SK-N-SH (cell line): Measurements from ENCODE around the gene XPR1. TPM values are rescaled to one million over a fixed set of nuclear protein-coding genes. Genes with fewer than 3 reads are reported as not detected.

Experiments used
- CTCF ChIA-PET: fragments of 300-600, 350-600 bp; formaldehyde crosslinking; extraction: SDS; loops from one replicate; lab custom pipeline; 2021; lab: Yijun Ruan, JAX
- POLR2A ChIA-PET: fragments of 350-600 bp; sonication (Branson Sonifier 250); formaldehyde crosslinking; extraction: SDS; loops from one replicate; lab custom pipeline; 2020; ENCODE audit warnings: antibody characterized with exemption, inconsistent platforms; lab: Yijun Ruan, JAX
- DNase-seq: peaks from one replicate; pipeline ENCODE4 v3.0.0; 2012
- H2AFZ ChIP-seq: fragments of 200-600 bp; sonication (generic); 2 replicates; pipeline ENCODE4 v1.8.1; 2016; ENCODE audit warnings: antibody characterized with exemption, mild to moderate bottlenecking, low read depth
- H3F3A ChIP-seq: fragments of 200-600 bp; sonication (generic); replicated peaks from 2 replicates; pipeline ENCODE3; 2016; ENCODE audit warnings: antibody characterized with exemption, mild to moderate bottlenecking; ENCODE audit not compliant: insufficient read depth
- H3K27ac ChIP-seq, 2 experiments: fragments of 200-500 bp in 1 of 2; fragments of 200-600 bp in 1 of 2; sonication (Bioruptor generic) in 1 of 2; sonication (generic), shearing (Covaris generic) in 1 of 2; 2 replicates each; pipeline versions ENCODE4 v1.5.1 to v1.6.1; 2014 to 2016; ENCODE audit warnings: low read depth in 2 of 2, inconsistent platforms in 1 of 2, low read length in 1 of 2, mild to moderate bottlenecking in 1 of 2, mixed read lengths in 1 of 2
- H3K27me3 ChIP-seq: fragments of 200-600 bp; sonication (generic), shearing (Covaris generic); 2 replicates; pipeline ENCODE4 v1.6.1; 2016; ENCODE audit warnings: mixed run types; ENCODE audit not compliant: insufficient read depth
- H3K36me3 ChIP-seq, 2 experiments: fragments of 200-500 bp in 1 of 2; fragments of 200-600 bp in 1 of 2; sonication (Bioruptor generic) in 1 of 2; sonication (generic) in 1 of 2; replicated peaks in 1 of 2; 2 replicates each; pipeline versions ENCODE3 to v1.5.1; 2014 to 2016; ENCODE audit warnings: low read length in 1 of 2, mild to moderate bottlenecking in 1 of 2; ENCODE audit not compliant: insufficient read depth in 2 of 2, control insufficient read depth in 1 of 2
- H3K4me1 ChIP-seq, 2 experiments: fragments of 200-500 bp in 1 of 2; fragments of 200-600 bp in 1 of 2; sonication (Bioruptor generic) in 1 of 2; sonication (generic), shearing (Covaris generic) in 1 of 2; 2 replicates each; pipeline versions ENCODE4 v1.5.1 to v1.6.1; 2014 to 2016; ENCODE audit warnings: low read depth in 1 of 2, low read length in 1 of 2, mixed run types in 1 of 2; ENCODE audit not compliant: insufficient read depth in 2 of 2, control insufficient read depth in 1 of 2
- H3K4me2 ChIP-seq: fragments of 200-600 bp; sonication (generic), shearing (Covaris generic); 2 replicates; pipeline ENCODE4 v1.6.1; 2017; ENCODE audit warnings: mixed run types
- H3K4me3 ChIP-seq, 2 experiments: fragments of 200-500 bp in 1 of 2; fragments of 200-600 bp in 1 of 2; sonication (Bioruptor generic) in 1 of 2; sonication (generic), shearing (Covaris generic) in 1 of 2; 2 replicates each; pipeline versions ENCODE4 v1.5.1 to v1.8.1; 2014 to 2016; ENCODE audit warnings: low read depth in 2 of 2, inconsistent platforms in 1 of 2, low read length in 1 of 2, mild to moderate bottlenecking in 1 of 2, mixed read lengths in 1 of 2, moderate library complexity in 1 of 2
- H3K79me2 ChIP-seq: fragments of 200-600 bp; sonication (generic); 2 replicates; pipeline ENCODE4 v1.8.1; 2017; ENCODE audit warnings: mild to moderate bottlenecking; ENCODE audit not compliant: insufficient read depth
- H3K9ac ChIP-seq: fragments of 200-600 bp; sonication (generic); 2 replicates; pipeline ENCODE4 v1.6.1; 2017; ENCODE audit warnings: mixed run types
- H3K9me2 ChIP-seq: fragments of 200-600 bp; sonication (generic); 2 replicates; pipeline ENCODE4 v1.6.1; 2017; ENCODE audit warnings: mixed run types
- H3K9me3 ChIP-seq: fragments of 200-600 bp; sonication (generic); 2 replicates; pipeline ENCODE4 v1.6.1; 2017; ENCODE audit warnings: mixed run types, mild to moderate bottlenecking, moderate library complexity
- H4K20me1 ChIP-seq: fragments of 200-600 bp; sonication (generic); 2 replicates; pipeline ENCODE4 v1.6.1; 2017; ENCODE audit warnings: mild to moderate bottlenecking, mixed run types; ENCODE audit not compliant: insufficient read depth
- CTCF ChIP-seq: fragments of 200-600 bp; sonication (generic); IDR thresholded peaks from 2 replicates; pipeline ENCODE4 v1.6.1; 2017; ENCODE audit warnings: antibody characterized with exemption, mild to moderate bottlenecking, moderate library complexity
- EZH2phosphoT487 ChIP-seq: fragments of 200-600 bp; sonication (generic); IDR thresholded peaks from 2 replicates; pipeline ENCODE4 v1.6.1; 2017; ENCODE audit warnings: low read depth, mixed run types, mild to moderate bottlenecking, antibody characterized with exemption, moderate library complexity, borderline replicate concordance
- FOSL2 ChIP-seq: IDR thresholded peaks from 2 replicates; pipeline ENCODE4 v1.4.0; 2012; ENCODE audit warnings: low read depth, mild to moderate bottlenecking, moderate library complexity, borderline replicate concordance
- FOXJ3 ChIP-seq: sonication (generic); formaldehyde crosslinking; IDR thresholded peaks from 2 replicates; pipeline ENCODE4 v1.5.1; 2020; ENCODE audit warnings: mild to moderate bottlenecking, missing genetic modification reagents
- GABPA ChIP-seq: IDR thresholded peaks from 2 replicates; pipeline ENCODE4 v1.4.0; 2012; ENCODE audit warnings: low read depth, mild to moderate bottlenecking
- GATA2 ChIP-seq: sonication (generic); formaldehyde crosslinking; IDR thresholded peaks from 2 replicates; pipeline ENCODE4 v1.5.0; 2020; ENCODE audit warnings: mild to moderate bottlenecking, missing genetic modification reagents
- IRF3 ChIP-seq: fragments of 150-350 bp; IDR thresholded peaks from 2 replicates; pipeline ENCODE4 v1.6.1; 2016; ENCODE audit warnings: mild to moderate bottlenecking, low read depth, low read length
- MEF2A ChIP-seq: IDR thresholded peaks from 2 replicates; pipeline ENCODE4 v1.4.0; 2012; ENCODE audit warnings: low read depth, borderline replicate concordance
- MXI1 ChIP-seq: IDR thresholded peaks from 2 replicates; pipeline ENCODE4 v1.6.1; 2012; ENCODE audit warnings: mild to moderate bottlenecking, low read depth, low read length, improper control_type of control experiment
- NFIC ChIP-seq: IDR thresholded peaks from 2 replicates; pipeline ENCODE4 v1.4.0; 2012; ENCODE audit warnings: borderline replicate concordance
- RCOR1 ChIP-seq: fragments of 150-350 bp; IDR thresholded peaks from 2 replicates; pipeline ENCODE4 v1.6.1; 2017; ENCODE audit warnings: antibody characterized with exemption, low read length
- REST ChIP-seq: IDR thresholded peaks from 2 replicates; pipeline ENCODE4 v1.6.1; 2012; ENCODE audit warnings: mild to moderate bottlenecking, low read depth, low read length, moderate library complexity
- RFX5 ChIP-seq: IDR thresholded peaks from 2 replicates; pipeline ENCODE4 v1.6.1; 2012; ENCODE audit warnings: mild to moderate bottlenecking, improper control_type of control experiment, low read length
- SIN3A ChIP-seq: IDR thresholded peaks from 2 replicates; pipeline ENCODE4 v1.6.1; 2012; ENCODE audit warnings: low read depth, mild to moderate bottlenecking, low read length, moderate library complexity, borderline replicate concordance
- SMC3 ChIP-seq: IDR thresholded peaks from 2 replicates; pipeline ENCODE4 v1.6.1; 2012; ENCODE audit warnings: low read depth, low read length, improper control_type of control experiment
- TCF12 ChIP-seq: IDR thresholded peaks from 2 replicates; pipeline ENCODE4 v1.4.0; 2012
- TEAD4 ChIP-seq: IDR thresholded peaks from 2 replicates; pipeline ENCODE4 v1.4.0; 2012; ENCODE audit warnings: mild to moderate bottlenecking, borderline replicate concordance; ENCODE audit not compliant: insufficient read depth
- USF2 ChIP-seq: fragments of 150-350 bp; IDR thresholded peaks from 2 replicates; pipeline ENCODE4 v1.6.1; 2017; ENCODE audit warnings: antibody characterized with exemption, low read length, low read depth, borderline replicate concordance
- YY1 ChIP-seq: IDR thresholded peaks from 2 replicates; pipeline ENCODE4 v1.4.0; 2012; ENCODE audit warnings: low read depth, mild to moderate bottlenecking
- ZBTB33 ChIP-seq: IDR thresholded peaks from 2 replicates; pipeline ENCODE4 v1.4.0; 2012; ENCODE audit warnings: low read depth, borderline replicate concordance
- polyA plus RNA-seq, 3 experiments: library from polyadenylated mRNA; depleted of rRNA; stranded (reverse); fragments of >200 nt; gene quantifications; 2 replicates each; pipeline ENCODE4 v1.2.3, GENCODE V29; 2012

Gene XPR1
- polyA plus RNA-seq, 1 of the 3 experiments (the other 2 are of a cell fraction): 7.9 TPM

GRCh38 chr1:180641662-180642061, 9.8 kb downstream of the XPR1 start:
- H3K79me2 ChIP-seq: peaks cover 46% of the 10 kb centered on the region
- CTCF ChIA-PET: interaction anchor here (1.0 kb wide), 1 partner anchor 9 kb away, joined by 3 read pairs; no protein-coding TSS in a partner anchor
- POLR2A ChIA-PET: no interaction called here

More at GRCh38 chr1:180641662-180642061, 9.8 kb downstream of the XPR1 start:
- Histone ChIP-seq H3K27me3 (no peaks in the 10 kb centered on the region), H3K4me3 (no peak overlapping the region), H3F3A (no peaks in the 10 kb centered on the region), H2AFZ (no peak overlapping the region), H3K4me1 (peaks cover 9% of the 10 kb centered on the region in 2 experiments; a peak in 3 of 4 replicates), H3K9me3 (no peaks in the 10 kb centered on the region), H3K9ac (no peak overlapping the region), H3K4me2 (no peak overlapping the region), H3K9me2 (no peaks in the 10 kb centered on the region), H3K27ac (no peak overlapping the region), H4K20me1 (0 out of 2 replicates have a peak, but pooled peaks cover 4% of the 10 kb centered on the region), H3K36me3 (peaks cover 0 to 13% of the 10 kb centered on the region in 2 experiments)
- no peak for DNase-seq
- TF ChIP-seq TEAD4: no peak
- TF ChIP-seq IRF3: no peak
- TF ChIP-seq RFX5: no peak
- TF ChIP-seq NFIC: no peak
- TF ChIP-seq MXI1: no peak
- no peak for TF ChIP-seq GABPA
- TF ChIP-seq ZBTB33: no peak
- no peak for TF ChIP-seq USF2
- no peak for TF ChIP-seq REST
- TF ChIP-seq EZH2phosphoT487: no peak
- no peak for TF ChIP-seq SMC3
- no peak for TF ChIP-seq FOSL2
- no peak for TF ChIP-seq MEF2A
- no peak for TF ChIP-seq TCF12
- TF ChIP-seq SIN3A: no peak
- no peak for TF ChIP-seq RCOR1
- TF ChIP-seq CTCF: no peak
- TF ChIP-seq FOXJ3 (CRISPR knock-in tag): no peak
- no peak for TF ChIP-seq YY1
- TF ChIP-seq GATA2 (CRISPR knock-in tag): no peak
